ENCODE results near the gene TENM3. TPM values are rescaled to one million over a fixed set of nuclear protein-coding genes. Genes with fewer than 3 reads are reported as not detected.

TENM3 gene
- polyA plus RNA-seq, 1 experiment: 54.9 TPM

GRCh38 chr4:182258441-182259000, 15.3 kb downstream of the TENM3 start:
- ChIA-PET POLR2A (no interaction called here), CTCF (no interaction called here)
- H3K27ac ChIP-seq (ENCODE audit: low read depth, low read length): no peak overlapping the region
- TF ChIP-seq CTCF (IDR thresholded peaks at IDR 0.05; ENCODE audit: low read depth, low read length): no peak
- H3K9me3 ChIP-seq (ENCODE audit: control insufficient read depth, insufficient read depth, low read length): no peaks in the 10 kb centered on the region
- H3K4me3 ChIP-seq (ENCODE audit: low read depth, low read length): no peak overlapping the region
- DNase-seq (ENCODE audit: low read depth, low spot score): no peak
- H3K27me3 ChIP-seq (ENCODE audit: control insufficient read depth, insufficient read depth, low read length): no peaks in the 10 kb centered on the region

GRCh38 chr4:182261651-182262223, 18.5 kb downstream of the TENM3 start:
- no peak for TF ChIP-seq CTCF (IDR thresholded peaks at IDR 0.05; ENCODE audit: low read depth, low read length)
- ChIA-PET POLR2A (no interaction called here), CTCF (no interaction called here)
- H3K27ac ChIP-seq (ENCODE audit: low read depth, low read length): no peak overlapping the region
- no peaks in the 10 kb centered on the region for H3K9me3 ChIP-seq (ENCODE audit: control insufficient read depth, insufficient read depth, low read length)
- H3K4me3 ChIP-seq (ENCODE audit: low read depth, low read length): no peak overlapping the region
- H3K27me3 ChIP-seq (ENCODE audit: control insufficient read depth, insufficient read depth, low read length): no peaks in the 10 kb centered on the region
- DNase-seq (ENCODE audit: low read depth, low spot score): no peak

GRCh38 chr4:182263562-182263961, 20.4 kb downstream of the TENM3 start:
- Histone ChIP-seq H3K27ac (ENCODE audit: low read depth, low read length) (no peak overlapping the region), H3K27me3 (ENCODE audit: control insufficient read depth, insufficient read depth, low read length) (no peaks in the 10 kb centered on the region), H3K9me3 (ENCODE audit: control insufficient read depth, insufficient read depth, low read length) (no peaks in the 10 kb centered on the region), H3K4me3 (ENCODE audit: low read depth, low read length) (no peak overlapping the region)
- ChIA-PET CTCF (no interaction called here), POLR2A (no interaction called here)
- no peak for TF ChIP-seq CTCF (IDR thresholded peaks at IDR 0.05; ENCODE audit: low read depth, low read length)
- DNase-seq (ENCODE audit: low read depth, low spot score): no peak

DNA sequence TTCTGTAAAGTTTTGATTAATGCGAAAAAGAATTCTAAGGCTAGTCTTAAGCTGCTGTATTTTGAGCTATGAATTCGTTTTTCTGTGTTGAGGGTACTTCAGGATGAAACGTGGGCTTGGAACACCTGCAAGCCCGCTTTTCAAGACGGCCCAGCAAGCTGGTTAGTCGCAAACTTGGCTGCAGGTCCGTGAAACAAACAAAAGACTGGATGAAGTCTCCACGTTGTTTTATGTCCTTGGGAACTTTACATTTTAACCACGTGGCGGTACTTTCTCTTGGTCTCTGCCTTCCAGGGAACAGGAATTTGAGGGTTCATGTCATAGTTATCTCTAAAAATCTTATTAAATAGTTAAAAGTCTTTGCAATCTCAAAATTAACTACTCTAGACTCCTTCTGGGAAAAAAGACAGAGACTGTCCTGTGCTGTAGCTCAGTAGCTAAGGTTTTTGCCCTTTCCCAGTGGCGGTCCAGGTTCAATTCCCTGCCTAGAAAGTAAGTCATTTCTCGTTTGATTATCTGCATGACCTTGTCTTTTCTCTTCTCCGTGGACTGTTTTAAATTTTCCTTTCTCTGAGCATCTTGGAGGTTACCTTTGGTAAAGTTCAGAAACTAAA, 21.0 kb downstream of the TENM3 start:
- no peak for DNase-seq (ENCODE audit: low read depth, low spot score)
- ChIA-PET CTCF (no interaction called here), POLR2A (no interaction called here)
- no peak overlapping the region for H3K27ac ChIP-seq (ENCODE audit: low read depth, low read length)
- H3K27me3 ChIP-seq (ENCODE audit: control insufficient read depth, insufficient read depth, low read length): no peaks in the 10 kb centered on the region
- TF ChIP-seq CTCF (IDR thresholded peaks at IDR 0.05; ENCODE audit: low read depth, low read length): no peak
- H3K9me3 ChIP-seq (ENCODE audit: control insufficient read depth, insufficient read depth, low read length): no peaks in the 10 kb centered on the region
- H3K4me3 ChIP-seq (ENCODE audit: low read depth, low read length): no peak overlapping the region

DNA sequence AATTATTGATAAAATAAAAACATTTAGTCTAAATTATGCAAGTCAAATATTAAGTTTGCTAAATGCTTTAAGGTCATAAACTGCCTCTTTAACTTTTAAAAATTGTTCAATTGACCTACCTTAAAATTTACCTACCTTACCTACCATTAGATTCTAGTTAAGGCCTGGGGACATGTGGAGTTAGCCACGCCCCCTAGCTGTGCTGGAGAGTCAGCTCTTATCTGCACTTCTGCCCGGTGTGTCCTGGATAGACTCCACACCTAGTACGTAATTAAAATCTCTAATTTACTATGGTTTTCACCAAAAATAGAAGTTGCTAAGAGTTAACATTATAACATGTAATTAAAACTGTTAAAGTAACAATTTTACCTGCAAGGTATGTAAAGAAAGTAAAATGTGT, 22.7 kb downstream of the TENM3 start:
- POLR2A ChIA-PET: no interaction called here
- CTCF ChIA-PET: interaction anchor here (0.6 kb wide), 1 partner anchor 991 kb away, joined by 3 read pairs; no protein-coding TSS in a partner anchor
- Histone ChIP-seq H3K9me3 (ENCODE audit: control insufficient read depth, insufficient read depth, low read length) (no peaks in the 10 kb centered on the region), H3K27me3 (ENCODE audit: control insufficient read depth, insufficient read depth, low read length) (no peaks in the 10 kb centered on the region), H3K4me3 (ENCODE audit: low read depth, low read length) (no peak overlapping the region), H3K27ac (ENCODE audit: low read depth, low read length) (no peak overlapping the region)
- 0 out of 2 replicates have a peak, but pooled peaks have one; percentile 4 for TF ChIP-seq CTCF (IDR thresholded peaks at IDR 0.05; ENCODE audit: low read depth, low read length)
- DNase-seq (ENCODE audit: low read depth, low spot score): no peak
